Hepatocyte (in vitro differentiated cells): ENCODE results near the gene SH3GL2.

ENCODE experiments used
- CTCF ChIP-seq: fragments of 200-600 bp; sonication (generic); IDR thresholded peaks from 2 replicates; pipeline ENCODE4 v1.5.1; 2016; ENCODE audit warnings: antibody characterized with exemption, mild to moderate bottlenecking; ENCODE audit not compliant: poor library complexity
- EZH2 ChIP-seq: fragments of 200-600 bp; sonication (generic); IDR thresholded peaks from 2 replicates; pipeline ENCODE4 v1.6.1; 2016; ENCODE audit warnings: antibody characterized with exemption, mild to moderate bottlenecking, borderline replicate concordance

- TF ChIP-seq CTCF (no peak), EZH2 (no peak)
Measured at GRCh38 chr9:17609312-17610005, 30.6 kb downstream of the SH3GL2 start.
